Dermis blood vessel endothelial cell (primary cell): ENCODE results near the gene ZNF292. TPM values are rescaled to one million over a fixed set of nuclear protein-coding genes. Genes with fewer than 3 reads are reported as not detected.
A peak's percentile ranks its signal among the peaks of the same experiment; 100 is the strongest.
"Not testable (repeated sequence)": the region's sequence is repeated elsewhere in the genome, so short reads cannot be mapped to it uniquely, and the experiment has no call there.

Source experiments
- DNase-seq: peaks from one replicate; pipeline ENCODE4 v3.0.0; 2010
- total RNA-seq: library from RNA; depleted of rRNA; stranded (reverse); fragments of >200 nt; gene quantifications from 2 replicates; pipeline ENCODE4 v1.2.3, GENCODE V29; 2014

ZNF292 gene
- total RNA-seq, 1 donor from 2014 or later, result 31.7 TPM

DNA sequence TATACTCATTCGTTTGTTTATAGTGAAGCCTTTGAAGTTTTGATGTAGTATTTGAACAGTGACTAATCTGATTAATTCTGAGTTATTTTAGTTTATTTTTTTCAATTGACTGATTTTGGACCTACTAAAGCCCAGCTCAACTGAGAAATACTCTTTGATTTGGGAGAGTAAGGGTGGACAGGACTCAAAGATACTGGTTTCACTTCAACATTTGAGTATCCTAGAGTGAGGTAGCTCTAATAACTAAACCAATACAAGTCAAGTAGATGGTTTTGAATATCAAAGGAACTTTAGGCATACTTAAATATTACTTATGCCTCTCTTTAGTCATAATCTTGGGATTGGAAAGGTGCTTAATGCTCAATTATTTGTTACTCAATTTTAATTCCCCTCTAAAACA is 65.6 kb downstream of the ZNF292 start:
- no peak for DNase-seq

DNA sequence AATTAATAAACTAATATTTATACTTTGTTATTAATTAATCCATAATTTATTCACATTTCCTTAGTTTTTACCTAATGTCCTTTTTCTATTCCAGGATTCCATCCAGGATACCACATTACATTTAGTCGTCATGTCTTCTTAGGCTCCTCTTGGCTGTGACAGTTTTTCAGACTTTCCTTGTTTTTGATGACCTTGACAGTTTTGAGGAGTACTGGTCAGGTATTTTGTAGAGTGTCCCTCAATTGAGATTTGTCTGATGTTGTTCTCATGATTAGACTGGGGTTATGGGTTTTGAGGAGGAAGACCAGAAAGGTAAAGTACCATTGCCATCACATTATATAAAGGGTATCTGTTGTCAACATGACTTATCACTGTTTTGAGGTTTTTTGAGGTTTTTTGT is 67.3 kb downstream of the ZNF292 start:
- DNase-seq, result no peak

GRCh38 chr6:87224971-87225370 is 69.6 kb downstream of the ZNF292 start:
- no peak for DNase-seq

GRCh38 chr6:87225511-87225910 is 70.1 kb downstream of the ZNF292 start:
- no peak for DNase-seq

- DNase-seq, result no peak
Measured at GRCh38 chr6:87225937-87226336, 70.6 kb downstream of the ZNF292 start.

DNA sequence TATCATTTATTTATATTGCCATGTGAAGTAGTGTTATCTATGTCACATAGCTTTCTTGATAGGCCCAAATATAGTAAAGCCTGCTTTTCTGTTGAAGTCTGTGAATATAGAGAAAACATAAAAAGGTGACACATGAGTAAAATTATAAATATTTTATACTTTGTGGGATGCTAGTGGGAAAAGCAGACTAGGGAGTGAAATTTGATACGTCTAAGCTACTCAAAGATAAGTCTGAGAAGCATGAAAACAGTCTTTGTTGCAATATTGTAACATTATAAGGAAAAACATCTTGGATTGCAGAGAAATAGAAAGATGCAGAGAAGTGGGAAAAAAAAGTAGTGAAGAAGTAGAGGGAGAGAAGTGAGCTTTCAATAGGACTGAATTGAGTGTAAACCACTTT is 75.4 kb downstream of the ZNF292 start:
- DNase-seq, result no peak

- peak; percentile 44 for DNase-seq
Measured at GRCh38 chr6:87237804-87238203, 82.4 kb downstream of the ZNF292 start.

GRCh38 chr6:87239098-87239635 is 83.8 kb downstream of the ZNF292 start:
- not testable (repeated sequence) for DNase-seq

DNA sequence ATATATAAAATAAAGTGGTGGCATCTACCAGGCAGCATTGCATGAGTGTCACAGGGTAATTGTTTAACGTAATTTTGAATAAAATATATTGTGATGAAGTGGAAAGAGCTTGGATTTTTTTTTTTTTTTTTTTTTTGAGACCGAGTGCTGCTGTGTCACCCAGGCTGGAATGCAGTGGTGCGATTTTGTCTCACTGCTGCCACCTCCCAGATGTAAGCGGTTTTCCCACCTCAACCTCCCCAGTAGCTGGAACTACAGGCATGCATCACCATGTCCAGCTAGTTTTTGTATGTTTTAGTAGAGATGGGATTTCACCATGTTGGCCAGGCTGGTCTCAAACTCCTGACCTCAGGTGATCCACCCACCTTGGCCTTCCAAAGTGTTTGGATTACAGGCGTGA is 85.9 kb downstream of the ZNF292 start:
- no peak for DNase-seq

DNA sequence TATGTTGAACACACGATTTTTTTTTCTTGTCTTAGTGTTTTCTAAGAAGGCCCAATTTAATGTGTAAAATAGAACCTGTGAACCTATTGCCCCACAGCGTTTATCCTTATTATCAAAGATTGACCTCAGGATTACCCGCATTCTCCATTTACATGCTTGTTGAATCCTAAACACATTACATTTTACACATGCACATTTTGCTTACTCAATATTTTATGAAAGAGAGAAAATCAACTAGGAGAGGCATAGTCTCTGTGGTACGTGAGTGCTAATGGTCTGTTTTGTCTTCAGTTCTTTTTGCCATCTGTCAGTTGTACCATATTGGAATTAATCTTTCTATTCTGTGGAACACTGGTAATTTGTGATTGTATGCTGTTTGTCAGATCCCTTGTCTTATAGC is 86.9 kb downstream of the ZNF292 start:
- no peak for DNase-seq

DNA sequence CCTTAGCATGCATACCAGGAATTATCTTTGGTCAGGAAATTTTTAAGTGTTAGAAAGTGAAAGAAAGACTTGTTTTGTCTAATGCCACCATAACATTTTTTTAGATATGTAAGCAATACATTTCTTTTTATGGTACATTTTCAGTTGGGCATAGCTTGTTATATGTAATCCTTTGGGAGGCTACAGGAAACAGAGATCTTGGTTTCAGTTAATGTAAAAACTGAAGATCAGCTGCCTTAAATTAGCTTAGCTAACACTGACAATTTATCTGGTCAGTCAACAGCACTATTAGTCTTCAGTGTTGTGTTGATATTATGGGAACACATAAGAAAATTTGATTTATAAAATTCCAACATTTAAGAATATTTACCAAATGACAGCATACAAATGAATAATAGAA is 88.4 kb downstream of the ZNF292 start:
- DNase-seq, result no peak

GRCh38 chr6:87244380-87244779 is 89.0 kb downstream of the ZNF292 start:
- no peak for DNase-seq

DNA sequence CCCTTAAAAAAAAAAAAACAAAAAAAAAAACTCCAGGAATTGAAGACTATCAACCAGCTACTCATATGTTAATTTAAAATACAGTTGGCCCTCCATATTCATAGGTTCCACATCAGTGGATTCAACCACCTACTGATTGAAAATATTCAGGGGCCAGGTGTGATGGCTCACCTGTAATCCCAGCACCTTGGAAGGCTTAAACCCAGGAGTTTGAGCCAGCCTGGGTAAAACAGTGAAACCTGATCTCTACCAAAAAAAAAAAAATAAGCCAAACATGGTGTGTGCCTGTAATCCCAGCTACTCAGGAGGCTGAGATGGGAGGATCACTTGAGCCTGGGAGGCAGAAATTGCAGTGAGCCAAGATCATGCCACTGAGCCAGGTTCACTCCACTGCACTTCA is 94.7 kb downstream of the ZNF292 start:
- no peak for DNase-seq

DNA sequence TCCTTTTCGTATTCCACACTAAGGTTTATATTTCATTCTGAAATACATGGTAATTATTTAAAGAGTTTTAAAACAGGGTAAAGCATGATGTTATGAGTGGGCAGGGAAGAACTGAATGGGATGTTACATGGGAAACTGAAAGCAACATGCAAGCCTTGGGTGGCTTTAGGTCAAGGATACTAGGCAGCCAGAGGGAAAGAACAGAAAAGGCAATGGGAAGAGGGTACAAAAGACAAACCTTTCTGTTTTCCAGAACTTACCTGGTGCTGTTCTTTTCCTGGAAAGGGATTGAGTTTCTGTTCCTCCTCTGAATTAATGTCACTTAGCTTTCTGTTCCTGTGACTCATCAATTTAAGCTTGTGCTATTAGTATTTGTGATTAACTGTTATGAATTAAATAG is 95.9 kb downstream of the ZNF292 start:
- DNase-seq, result no peak

DNA sequence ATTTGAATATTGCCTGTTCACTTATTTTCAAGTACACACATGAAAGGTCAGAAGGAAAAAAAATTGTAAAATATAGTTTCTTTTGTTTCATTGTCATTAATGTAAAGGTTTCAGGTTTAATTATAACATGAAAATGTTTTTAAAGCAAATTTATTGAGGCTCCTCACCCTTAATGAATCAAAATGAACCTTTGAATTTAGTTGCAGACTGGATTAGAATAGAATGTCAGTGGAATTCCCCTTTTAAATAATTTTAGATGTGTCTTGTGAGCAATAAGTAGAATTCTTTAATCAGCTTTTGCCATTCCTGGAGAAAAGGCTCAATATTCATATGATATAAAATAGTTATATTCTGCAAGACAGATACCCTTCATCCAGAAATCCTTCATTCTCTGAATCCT is 96.4 kb downstream of the ZNF292 start:
- no peak for DNase-seq

DNA sequence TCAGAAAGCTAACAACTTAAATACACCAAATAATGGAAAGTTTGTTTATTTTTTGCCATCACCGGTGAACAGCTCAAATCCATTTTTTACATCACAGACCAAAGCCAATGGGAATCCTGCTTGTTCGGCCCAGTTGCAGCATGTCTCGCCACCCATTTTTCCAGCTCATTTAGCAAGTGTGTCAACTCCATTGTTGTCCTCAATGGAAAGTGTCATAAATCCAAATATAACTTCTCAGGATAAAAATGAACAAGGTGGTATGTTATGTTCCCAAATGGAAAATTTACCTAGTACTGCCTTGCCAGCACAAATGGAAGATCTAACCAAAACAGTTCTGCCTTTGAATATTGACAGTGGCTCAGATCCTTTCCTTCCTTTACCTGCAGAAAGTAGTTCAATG is 101.7 kb downstream of the ZNF292 start:
- no peak for DNase-seq

DNA sequence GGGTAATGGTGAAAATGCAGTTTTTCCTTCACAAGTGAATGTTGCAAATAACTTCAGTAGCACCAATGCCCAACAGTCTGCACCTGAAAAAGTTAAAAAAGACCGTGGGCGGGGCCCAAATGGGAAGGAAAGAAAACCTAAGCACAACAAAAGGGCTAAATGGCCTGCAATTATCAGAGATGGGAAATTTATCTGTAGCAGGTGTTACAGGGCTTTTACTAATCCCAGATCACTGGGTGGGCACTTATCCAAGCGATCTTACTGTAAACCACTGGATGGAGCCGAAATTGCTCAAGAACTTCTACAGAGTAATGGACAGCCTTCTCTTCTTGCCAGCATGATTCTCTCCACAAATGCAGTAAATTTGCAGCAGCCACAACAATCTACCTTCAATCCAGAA is 102.2 kb downstream of the ZNF292 start:
- no peak for DNase-seq

DNA sequence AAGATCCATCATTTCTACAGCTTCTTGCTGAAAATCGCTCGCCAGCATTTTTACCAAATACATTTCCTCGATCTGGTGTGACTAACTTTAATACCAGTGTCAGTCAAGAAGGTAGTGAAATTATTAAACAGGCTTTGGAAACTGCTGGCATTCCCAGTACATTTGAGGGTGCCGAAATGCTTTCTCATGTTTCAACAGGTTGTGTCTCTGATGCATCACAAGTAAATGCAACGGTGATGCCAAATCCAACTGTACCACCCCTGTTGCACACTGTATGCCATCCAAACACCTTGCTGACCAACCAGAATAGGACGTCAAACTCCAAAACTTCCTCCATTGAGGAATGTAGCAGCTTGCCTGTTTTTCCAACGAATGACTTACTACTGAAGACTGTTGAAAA is 102.6 kb downstream of the ZNF292 start:
- no peak for DNase-seq

GRCh38 chr6:87259791-87260190 is 104.4 kb downstream of the ZNF292 start:
- DNase-seq, result no peak

- DNase-seq, result no peak
Measured at GRCh38 chr6:87261534-87261933, 106.2 kb downstream of the ZNF292 start.

DNA sequence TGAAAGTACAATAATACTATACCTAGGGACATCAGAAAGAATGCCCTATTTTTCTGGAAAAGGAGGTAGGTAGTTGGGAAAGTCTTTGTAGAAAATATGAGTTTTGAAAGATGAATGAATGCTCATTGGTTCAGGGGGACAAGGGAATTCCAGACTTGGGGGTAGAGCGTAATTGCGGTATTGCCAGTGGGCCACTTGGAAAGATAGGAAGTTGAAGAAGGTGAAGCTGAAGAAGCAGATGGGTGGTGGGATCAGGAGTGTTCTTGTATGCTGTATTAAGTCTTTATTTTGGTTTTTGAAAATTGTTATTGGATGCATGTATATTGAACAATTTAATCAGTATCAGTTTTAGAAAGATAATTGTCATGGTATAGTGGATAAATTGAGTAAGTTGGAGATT is 109.1 kb downstream of the ZNF292 start:
- no peak for DNase-seq

DNA sequence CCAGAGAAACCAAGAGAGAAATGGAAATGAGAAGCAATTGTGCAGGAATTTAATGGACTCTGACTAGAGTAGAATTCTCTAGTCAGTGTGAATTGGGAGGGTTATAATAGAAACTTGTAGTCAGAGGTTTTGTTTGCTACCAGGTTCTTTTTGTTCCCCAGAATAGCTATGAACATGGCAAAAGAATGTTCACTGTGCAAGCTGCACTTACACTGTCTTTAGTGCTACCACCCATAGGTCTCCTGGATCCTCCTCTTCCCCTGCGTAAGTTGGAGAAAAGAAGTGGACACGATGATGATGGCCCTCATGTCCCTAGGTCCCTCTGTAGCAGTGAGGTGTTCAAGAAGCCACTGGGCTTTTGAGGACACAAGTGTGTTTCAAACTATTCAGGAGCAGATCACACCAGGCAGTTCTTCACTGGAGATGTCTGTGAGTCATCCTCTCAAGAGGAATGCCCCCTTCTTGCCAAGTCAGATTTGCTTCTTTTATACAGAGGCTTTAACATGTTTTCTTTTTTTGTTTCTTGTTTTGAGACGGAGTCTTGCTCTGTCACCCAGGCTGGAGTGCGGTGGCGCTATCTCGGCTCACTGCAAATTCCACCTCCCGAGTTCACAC is 119.4 kb downstream of the ZNF292 start:
- DNase-seq, result peak; percentile 15

GRCh38 chr6:87276624-87277023 is 121.3 kb downstream of the ZNF292 start:
- DNase-seq, result no peak

DNA sequence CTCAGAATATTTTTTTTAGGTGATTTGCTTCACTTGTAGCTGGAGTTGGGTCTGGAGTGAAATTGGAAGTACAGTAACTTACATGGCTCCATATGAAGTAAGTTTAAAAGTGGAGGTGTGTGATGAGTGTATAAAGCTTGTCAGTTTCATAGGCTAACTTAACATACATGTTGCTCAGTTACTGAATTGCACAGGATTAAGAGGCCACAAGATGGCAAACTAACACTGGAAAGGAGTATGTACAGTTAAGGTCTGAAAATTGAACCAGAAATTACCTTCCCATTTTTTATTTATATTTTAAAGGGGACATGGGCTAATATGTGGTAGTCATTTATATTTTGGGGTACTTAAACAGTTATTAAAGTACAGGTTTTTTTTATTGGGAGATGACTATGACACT is 121.8 kb downstream of the ZNF292 start:
- DNase-seq, result peak; percentile 59

- DNase-seq, result no peak
Measured at GRCh38 chr6:87279196-87279595, 123.8 kb downstream of the ZNF292 start.
